NCI-H1105 treated with DMSO at 0.1 percent for 48 hours (cell line): ENCODE results near the gene AMER3.
"Not testable (repeated sequence)": the region's sequence is repeated elsewhere in the genome, so short reads cannot be mapped to it uniquely, and the experiment has no call there.

Experiments
- DNase-seq: peaks from one replicate; lab custom pipeline; 2025; lab: John Stamatoyannopoulos, UW

AMER3 gene, protein sequence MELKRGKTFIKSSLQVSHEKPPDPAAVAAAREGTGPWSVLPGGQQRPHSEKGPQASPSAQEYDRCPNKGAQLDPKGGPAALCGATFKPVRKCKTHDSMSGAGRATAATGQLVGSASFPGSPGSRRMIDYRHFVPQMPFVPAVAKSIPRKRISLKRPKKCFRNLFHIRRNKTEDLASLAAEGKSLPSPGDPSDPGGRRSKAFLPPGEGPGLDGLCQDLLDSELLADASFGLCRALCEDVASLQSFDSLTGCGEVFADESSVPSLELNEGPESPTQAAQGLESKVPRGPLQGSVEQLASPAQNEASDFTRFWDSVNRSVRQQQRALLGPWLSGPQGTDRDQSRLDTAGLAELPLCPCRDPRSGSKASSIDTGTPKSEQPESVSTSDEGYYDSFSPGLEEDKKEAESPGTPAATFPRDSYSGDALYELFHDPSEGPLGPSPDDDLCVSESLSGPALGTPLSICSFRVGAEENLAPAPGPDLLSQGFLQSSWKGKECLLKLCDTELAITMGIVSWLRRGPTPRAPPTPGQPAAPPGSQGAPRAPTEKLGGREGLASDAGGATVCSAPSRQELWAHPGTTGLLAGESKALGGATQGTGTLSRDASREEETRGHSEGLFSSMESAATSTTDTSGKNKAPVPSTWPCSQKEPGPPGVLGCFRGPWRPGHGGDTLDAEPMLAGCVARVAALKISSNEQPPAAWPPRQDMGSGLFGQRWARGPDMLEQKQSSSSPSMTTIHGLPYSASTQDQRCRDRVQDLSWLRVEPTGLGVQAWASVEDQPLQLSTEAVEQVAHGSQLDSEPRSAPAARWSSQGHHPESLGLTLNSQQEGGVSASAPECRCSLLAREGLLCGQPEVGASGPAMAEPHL

DNA sequence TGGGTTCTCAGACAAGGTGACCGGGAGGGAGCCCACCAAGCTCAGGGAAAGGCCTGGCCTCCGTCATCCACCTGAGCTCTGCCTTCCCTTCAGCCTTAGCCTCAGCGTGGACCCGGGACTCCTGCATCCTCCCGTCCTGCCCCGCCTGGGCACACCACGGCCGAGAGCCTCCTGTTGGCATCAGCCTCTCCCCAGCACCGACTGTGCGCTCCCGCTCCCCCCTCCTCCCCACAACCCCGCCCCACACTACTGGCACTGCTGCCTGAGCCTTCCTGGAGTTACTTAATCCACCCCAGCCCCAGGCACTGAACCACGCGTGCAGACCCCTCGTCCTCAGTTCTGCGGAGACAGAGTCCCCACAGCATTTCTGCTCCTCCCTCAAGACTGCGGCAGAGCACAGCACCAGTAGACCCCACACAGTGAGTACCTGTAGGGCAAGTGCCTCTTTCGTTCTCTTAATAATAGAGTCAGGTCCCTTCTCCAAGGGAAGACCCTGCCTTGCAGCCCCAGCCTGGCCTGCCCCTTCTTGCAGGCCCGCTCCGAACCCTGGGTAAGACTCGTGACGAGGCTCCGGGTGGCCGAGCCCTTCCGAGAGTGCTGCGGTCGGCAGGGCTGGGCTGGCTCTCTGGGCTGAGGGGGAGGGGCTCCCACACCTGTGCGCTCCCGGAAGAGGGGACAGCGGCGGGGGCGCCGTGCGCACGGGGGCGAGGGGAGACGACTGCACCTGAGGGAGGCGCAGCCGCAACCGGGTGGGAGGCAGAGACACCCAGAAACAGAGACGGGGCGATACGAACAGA lies at the start of gene AMER3:
AMER3 (plus strand) TSS at position 285 of the 797 bp plus-strand sequence. CDS start 6,533 bp downstream, outside the sequence.
- DNase-seq: peak; percentile 66

DNA sequence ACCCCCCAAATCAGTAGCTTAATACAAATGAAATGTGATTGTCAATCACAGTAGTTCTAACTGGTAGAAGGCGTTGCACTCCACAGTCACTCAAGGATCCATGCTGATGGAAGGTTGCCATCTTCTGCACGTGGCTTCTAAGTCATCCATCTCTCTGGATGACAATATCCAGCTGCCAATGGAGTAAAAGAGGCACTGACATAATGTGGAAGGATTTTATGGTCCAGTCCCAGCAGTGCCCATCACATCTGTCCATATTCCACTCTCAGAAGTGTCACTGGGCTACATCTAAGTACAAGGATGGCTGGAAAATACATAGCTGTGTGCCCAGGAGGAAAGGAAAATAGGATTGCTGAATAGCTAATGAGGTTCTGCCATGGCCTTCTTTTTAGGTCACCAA lies 40.5 kb upstream of the AMER3 start:
- DNase-seq: not testable (repeated sequence)

DNA sequence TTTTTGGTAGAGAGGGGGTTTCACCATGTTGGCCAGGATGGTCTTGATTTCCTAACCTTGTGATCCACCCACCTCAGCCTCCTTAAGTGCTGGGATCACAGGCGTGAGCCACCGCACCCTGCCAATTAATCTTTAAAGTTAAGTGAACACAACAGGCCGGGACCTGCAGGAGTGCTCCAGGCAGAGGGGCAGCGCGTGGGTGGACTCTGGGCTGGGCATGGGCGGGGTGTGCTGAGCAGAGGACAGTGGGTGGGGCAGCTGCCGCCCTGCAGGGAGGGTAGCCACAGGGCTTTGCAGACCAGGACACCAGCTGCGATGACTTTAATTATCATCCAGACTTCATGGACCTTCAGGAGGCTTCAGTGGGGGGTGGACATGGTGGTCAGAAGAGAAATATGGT lies 35.3 kb upstream of the AMER3 start:
- no peak for DNase-seq

DNA sequence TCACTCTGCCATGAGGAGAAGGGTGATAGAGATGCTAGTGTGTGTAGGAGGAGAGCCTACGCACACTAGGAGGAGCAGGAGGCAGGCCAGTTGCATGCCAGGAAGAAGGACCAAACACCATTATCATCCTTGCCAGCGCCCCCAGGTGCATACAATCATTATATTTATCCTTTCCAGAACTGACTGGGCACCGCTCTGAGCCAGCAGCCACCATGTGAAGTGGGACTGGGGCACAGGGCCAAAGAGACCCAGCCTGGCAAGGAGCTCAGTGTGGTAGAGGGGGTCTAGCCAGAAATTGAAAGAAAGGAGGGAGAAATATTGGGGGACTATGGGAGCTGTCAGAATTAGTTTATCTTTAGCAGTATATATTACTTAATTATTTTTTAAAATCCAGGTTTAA lies 34.8 kb upstream of the AMER3 start:
- DNase-seq: no peak

DNA sequence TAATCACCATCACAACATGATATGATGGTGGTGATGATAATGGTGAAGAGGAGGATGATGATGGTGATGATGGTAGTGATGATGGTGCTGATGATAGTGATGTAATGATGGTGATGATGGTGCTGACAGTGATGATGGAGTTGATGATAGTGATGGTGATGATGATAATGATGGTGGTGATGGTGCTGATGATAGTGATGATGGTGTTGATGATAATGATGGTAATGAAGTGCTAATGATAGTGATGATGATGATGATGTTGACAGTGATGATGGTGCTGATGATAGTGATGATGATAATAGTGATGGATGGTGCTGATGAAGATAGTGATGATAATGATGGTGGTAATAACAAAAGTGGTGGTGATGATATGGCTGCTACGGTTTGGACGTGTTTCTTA lies 30.9 kb upstream of the AMER3 start:
- DNase-seq: no peak

DNA sequence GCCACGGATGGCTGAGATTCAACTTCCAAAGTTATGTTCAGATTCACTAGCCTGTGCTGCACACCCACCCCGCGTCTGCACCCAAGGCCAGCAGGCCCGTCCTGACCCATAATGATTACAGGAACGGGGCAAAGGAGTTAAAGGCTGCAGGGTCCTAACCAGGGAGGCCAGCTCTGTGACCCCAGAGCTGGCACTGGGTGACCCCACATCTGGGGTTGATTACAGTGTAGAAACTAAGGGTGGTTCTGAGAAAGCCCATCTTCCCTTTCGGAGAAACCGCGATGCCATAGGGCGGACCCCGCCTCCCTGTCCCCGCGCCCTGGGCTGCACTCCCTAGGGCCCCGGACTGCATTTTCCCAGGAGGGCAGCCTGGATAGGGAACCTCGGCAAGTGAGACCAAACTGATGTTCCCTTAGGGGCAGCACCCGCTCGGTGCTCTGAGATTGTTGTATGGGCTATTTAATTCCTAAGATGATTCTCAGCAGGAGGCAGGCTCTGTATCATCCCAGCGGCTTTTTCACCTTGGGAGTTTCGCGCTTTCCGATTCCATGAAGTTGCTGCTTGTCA lies 28.6 kb upstream of the AMER3 start:
- DNase-seq: no peak

DNA sequence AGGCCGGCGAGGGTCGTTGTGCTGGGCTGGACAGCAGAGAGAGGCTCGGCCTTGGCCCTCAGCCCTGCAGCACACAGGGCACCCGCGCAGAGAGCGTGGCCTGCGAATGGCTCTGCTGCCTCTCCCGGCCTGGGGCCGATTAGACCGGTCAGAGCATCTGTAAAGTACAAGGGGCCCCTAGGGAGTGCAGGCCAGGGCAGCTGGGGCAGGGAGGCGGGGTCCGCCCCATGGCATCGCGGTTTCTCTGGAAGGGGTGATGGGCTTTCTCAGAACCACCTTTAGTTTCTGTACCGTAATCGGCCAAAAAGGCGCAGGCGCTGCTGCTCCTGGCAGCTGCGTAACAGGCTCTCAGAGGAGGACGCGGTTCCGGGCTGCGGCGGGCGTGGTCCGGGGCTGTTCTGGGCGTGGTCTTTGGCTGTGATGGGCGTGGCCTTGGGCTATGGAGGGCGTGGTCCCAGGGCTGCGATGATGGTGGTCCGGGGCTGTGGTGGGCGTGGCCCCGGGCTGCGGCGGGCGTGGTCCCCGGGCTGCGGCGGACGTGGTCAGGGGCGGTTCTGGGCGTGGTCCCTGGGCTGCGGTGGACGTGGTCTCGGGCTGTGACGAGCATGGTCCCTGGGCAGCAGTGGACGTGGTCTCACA lies 27.9 kb upstream of the AMER3 start:
- DNase-seq: peak; percentile 79

DNA sequence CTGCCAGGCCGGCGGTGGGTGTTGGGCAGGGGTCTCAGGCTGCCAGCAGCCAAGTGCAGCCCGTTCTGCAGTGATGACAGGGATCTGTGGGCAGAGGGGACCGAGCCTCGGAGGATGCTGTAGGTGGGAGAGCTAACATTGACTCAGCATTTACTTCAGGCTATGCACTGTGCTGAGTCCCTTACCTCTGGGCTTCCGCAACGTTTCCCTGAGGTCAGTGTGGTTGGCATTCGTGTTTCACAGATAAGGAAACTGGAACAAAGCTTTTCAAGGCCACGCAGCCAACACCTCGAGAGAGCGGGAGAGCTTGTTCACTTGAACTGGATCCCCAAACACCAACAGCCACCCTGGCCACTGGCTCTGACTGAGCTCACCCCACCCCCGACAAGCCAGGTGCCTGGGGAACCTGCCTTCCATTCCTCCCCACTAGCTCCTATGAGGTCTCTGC lies 27.3 kb upstream of the AMER3 start:
- no peak for DNase-seq

- peak; percentile 92 for DNase-seq
These were observed 26.6 kb upstream of the AMER3 start, which contains the start of gene GPR148 for GRCh38 chr2:130728549-130729316. GPR148 (plus strand) TSS chr2:130729070; CDS start chr2:130729152, 82 bp downstream.

GRCh38 chr2:130729322-130730299 lies 25.7 kb upstream of the AMER3 start:
- DNase-seq: peak; percentile 71

DNA sequence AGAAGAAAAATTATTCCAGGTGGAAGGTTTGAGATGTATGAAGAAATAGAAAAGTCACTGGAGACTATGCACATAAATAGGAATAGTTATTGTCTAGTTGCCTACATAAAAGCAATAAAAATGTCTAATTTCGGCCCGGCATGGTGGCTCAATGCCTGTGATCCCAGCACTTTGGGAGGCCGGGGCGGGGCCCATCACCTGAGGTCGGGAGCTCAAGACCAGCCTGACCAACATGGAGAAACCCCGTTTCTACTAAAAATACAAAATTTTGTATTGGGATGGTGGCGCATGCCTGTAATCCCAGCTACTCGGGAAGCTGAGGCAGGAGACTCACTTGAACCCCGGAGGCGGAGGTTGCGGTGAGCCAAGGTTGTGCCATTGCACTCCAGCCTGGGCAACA lies 23.1 kb upstream of the AMER3 start:
- not testable (repeated sequence) for DNase-seq

DNA sequence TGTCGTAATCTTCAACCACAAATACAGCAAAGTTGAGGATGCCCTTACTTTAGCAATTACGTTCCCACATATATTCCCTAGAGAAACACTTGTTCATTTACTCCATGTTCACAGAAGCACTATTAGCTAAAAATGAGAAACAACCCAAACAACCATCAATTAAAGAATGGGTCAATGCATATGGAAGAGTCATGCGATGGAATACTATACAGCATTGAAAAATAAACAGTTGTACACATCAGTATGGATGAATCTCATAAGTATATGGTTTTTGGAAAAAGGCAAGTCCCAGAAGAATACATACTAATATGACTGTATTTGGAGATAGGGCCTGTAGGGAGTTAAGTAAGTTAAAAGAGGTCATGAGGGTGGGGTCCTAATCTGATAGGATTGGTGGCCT lies 20.1 kb upstream of the AMER3 start:
- DNase-seq: no peak

- no peak for DNase-seq
These were observed 18.9 kb upstream of the AMER3 start for GRCh38 chr2:130736487-130736886.

DNA sequence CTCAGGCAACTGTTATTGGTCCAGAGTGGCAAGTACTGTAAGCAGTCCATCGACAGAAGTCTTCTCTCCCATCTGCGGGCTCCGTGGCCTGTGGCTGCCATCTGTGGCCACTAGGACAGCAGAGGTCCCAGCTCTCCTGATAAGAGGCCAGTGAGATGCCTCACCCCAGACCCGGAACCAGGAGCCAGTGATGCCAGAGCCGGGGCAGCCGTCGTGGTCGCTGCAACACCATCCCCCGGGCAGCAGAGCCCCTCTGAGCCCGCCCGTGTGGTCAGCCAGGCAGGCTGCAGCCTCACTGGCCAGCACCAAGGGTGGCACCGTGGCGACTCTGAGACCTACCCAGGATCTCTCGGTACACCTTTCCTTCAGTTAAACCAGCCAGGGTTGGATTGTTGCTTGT lies 17.7 kb upstream of the AMER3 start:
- DNase-seq: no peak

DNA sequence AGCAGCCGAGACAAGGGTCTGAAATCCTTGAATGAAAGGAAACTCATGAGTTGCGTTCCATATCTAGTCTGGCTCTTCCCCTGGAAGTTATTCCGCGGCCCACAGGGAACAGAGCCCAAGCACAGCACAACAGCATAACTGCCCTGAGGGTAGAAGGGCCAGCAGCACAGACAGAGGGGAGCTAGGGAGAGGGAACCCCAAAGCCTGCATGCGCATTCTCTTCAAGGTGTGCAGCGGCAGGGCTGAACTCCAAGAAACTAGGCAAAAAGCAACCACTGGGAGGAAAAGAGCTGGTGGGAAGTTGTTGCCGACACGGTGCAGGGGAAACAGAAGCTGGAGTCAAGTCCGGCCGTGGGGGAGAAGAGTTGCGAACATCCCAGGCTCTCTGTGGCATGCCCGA lies 14.7 kb upstream of the AMER3 start:
- no peak for DNase-seq

DNA sequence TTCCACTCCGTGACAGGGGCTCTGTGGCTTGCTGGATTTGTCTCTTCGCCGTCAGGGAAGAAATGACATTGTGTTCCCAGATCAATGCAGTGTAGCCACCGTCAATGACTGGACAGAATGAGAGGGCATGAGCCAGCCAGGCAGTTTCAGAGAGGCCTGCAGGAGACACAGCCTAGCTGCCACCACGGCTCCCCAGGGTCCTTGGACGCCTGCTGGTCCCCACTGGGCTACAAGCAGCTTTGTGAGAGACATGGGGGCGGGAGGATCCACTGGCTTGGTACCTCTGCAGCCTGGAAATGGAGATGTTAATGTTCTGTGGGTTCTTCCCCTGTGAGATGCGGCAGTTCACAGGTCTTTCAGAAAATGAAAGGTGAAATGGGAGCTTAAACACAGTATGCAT lies 12.1 kb upstream of the AMER3 start:
- DNase-seq: no peak

- DNase-seq: no peak
These were observed 10.8 kb upstream of the AMER3 start for GRCh38 chr2:130744287-130745117.

GRCh38 chr2:130749078-130749477 lies 6.3 kb upstream of the AMER3 start:
- no peak for DNase-seq
